Testis (tissue), 2 donors: Measurements from ENCODE around the gene CALML6.

Experiments
- POLR2A ChIP-seq: fragments of 450-650 bp; IDR thresholded peaks from one replicate; pipeline ENCODE4 v1.6.1; 2017; ENCODE audit warnings: antibody characterized with exemption, mild to moderate bottlenecking, moderate library complexity
- TF ChIP-seq, protein P1 (sequence below), 3 experiments: fragments of 450-650 bp in 2 of 3; fragments of 200-600 bp in 1 of 3; sonication (generic) in 1 of 3; IDR thresholded peaks; one replicate each; pipeline ENCODE4 v1.5.1; 2016 to 2019; ENCODE audit warnings: antibody characterized with exemption in 3 of 3, mild to moderate bottlenecking in 2 of 3, moderate library complexity in 1 of 3

DNA sequence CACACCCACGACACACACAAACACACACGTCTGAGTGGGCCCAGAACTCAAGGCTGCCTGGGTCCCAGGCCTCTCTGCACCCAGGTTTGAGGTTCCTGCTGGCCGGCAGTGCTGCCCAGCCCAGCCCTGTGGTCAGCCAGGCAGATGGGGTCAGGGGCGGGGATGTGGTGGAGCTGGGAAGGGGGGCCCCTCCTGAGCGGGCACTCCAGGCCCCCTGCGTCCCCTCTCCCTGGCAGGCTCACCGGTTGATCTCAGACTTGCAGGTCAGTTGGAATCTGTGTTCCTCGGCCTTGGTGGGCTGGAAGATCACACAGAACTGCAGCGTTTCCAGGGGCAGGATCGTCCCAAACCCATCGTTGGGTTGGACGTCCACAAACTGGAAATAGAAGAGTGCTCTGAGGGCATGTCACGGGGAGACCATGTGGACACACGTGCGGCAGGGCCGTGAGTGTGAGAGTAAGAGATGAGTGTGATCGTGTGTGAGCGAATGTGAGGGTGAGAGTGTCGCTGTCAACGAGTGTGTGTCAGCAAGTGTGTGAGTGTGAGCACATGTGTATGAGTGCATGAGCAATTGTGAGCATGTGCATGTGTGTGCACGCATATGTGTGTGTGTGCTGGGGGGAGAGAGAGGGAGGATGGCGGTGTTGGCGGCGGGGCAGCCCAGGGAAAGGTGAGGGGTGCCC lies 23.7 kb downstream of the CALML6 start:
- TF ChIP-seq, protein P1, sequence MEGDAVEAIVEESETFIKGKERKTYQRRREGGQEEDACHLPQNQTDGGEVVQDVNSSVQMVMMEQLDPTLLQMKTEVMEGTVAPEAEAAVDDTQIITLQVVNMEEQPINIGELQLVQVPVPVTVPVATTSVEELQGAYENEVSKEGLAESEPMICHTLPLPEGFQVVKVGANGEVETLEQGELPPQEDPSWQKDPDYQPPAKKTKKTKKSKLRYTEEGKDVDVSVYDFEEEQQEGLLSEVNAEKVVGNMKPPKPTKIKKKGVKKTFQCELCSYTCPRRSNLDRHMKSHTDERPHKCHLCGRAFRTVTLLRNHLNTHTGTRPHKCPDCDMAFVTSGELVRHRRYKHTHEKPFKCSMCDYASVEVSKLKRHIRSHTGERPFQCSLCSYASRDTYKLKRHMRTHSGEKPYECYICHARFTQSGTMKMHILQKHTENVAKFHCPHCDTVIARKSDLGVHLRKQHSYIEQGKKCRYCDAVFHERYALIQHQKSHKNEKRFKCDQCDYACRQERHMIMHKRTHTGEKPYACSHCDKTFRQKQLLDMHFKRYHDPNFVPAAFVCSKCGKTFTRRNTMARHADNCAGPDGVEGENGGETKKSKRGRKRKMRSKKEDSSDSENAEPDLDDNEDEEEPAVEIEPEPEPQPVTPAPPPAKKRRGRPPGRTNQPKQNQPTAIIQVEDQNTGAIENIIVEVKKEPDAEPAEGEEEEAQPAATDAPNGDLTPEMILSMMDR (IDR thresholded peaks at IDR 0.05): no peak
- TF ChIP-seq POLR2A: no peak
